H9 (cell line): ENCODE data around the gene C4orf51. TPM values are rescaled to one million over a fixed set of nuclear protein-coding genes. Genes with fewer than 3 reads are reported as not detected.

Source experiments
- DNase-seq: peaks from one replicate; pipeline ENCODE4 v3.0.0-alpha.2; 2017
- H2AFZ ChIP-seq: one replicate; pipeline ENCODE4 v1.6.1; 2013; ENCODE audit warnings: mild to moderate bottlenecking, low read length, control low read depth, moderate library complexity
- H2AK5ac ChIP-seq: 2 replicates; pipeline ENCODE4 v1.6.1; 2013; ENCODE audit warnings: low read length, control low read depth, mixed read lengths; ENCODE audit not compliant: insufficient read length
- H2BK120ac ChIP-seq: one replicate; pipeline ENCODE4 v1.6.1; 2013; ENCODE audit warnings: low read depth, mild to moderate bottlenecking, low read length, control low read depth, inconsistent platforms; ENCODE audit not compliant: poor library complexity, severe bottlenecking
- H2BK12ac ChIP-seq: 2 replicates; pipeline ENCODE4 v1.6.1; 2013; ENCODE audit warnings: low read length, control low read depth, mixed read lengths, low read depth; ENCODE audit not compliant: insufficient read length
- H2BK15ac ChIP-seq: 2 replicates; pipeline ENCODE4 v1.6.1; 2013; ENCODE audit warnings: low read depth, low read length, control low read depth
- H2BK20ac ChIP-seq: one replicate; pipeline ENCODE4 v1.6.1; 2013; ENCODE audit warnings: low read depth, mild to moderate bottlenecking, low read length, control low read depth, inconsistent platforms; ENCODE audit not compliant: poor library complexity, severe bottlenecking
- H2BK5ac ChIP-seq: 2 replicates; pipeline ENCODE4 v1.6.1; 2013; ENCODE audit warnings: low read length, control low read depth, mixed read lengths; ENCODE audit not compliant: insufficient read length
- H3K14ac ChIP-seq: 2 replicates; pipeline ENCODE4 v1.6.1; 2013; ENCODE audit warnings: low read length, control low read depth; ENCODE audit not compliant: insufficient read depth
- H3K18ac ChIP-seq: 2 replicates; pipeline ENCODE4 v1.6.1; 2013; ENCODE audit warnings: low read depth, mild to moderate bottlenecking, mixed read lengths, low read length, control low read depth; ENCODE audit not compliant: insufficient read length
- H3K23ac ChIP-seq: 2 replicates; pipeline ENCODE4 v1.6.1; 2013; ENCODE audit warnings: low read length, control low read depth, mixed read lengths, low read depth; ENCODE audit not compliant: insufficient read length
- H3K23me2 ChIP-seq: 2 replicates; pipeline ENCODE4 v1.6.1; 2013; ENCODE audit warnings: low read depth, mild to moderate bottlenecking, mixed read lengths, low read length, control low read depth; ENCODE audit not compliant: insufficient read length, poor library complexity, severe bottlenecking
- H3K27ac ChIP-seq: 2 replicates; pipeline ENCODE4 v1.5.1; 2013; ENCODE audit warnings: low read length, control low read depth, mixed read lengths, low read depth; ENCODE audit not compliant: insufficient read length
- H3K27me3 ChIP-seq: 2 replicates; pipeline ENCODE4 v1.6.1; 2013; ENCODE audit warnings: low read length, control low read depth, inconsistent platforms; ENCODE audit not compliant: insufficient read depth
- H3K4ac ChIP-seq: 2 replicates; pipeline ENCODE4 v1.6.1; 2013; ENCODE audit warnings: low read depth, mild to moderate bottlenecking, control low read depth, inconsistent platforms, low read length, moderate library complexity
- H3K4me1 ChIP-seq: 2 replicates; pipeline ENCODE4 v1.6.1; 2013; ENCODE audit warnings: low read length, control low read depth, inconsistent platforms; ENCODE audit not compliant: insufficient read depth
- H3K4me2 ChIP-seq: 2 replicates; pipeline ENCODE4 v1.6.1; 2013; ENCODE audit warnings: low read length, control low read depth, mixed read lengths; ENCODE audit not compliant: insufficient read length, insufficient read depth
- H3K56ac ChIP-seq: 2 replicates; pipeline ENCODE4 v1.6.1; 2013; ENCODE audit warnings: low read depth, mild to moderate bottlenecking, mixed read lengths, low read length, control low read depth; ENCODE audit not compliant: insufficient read length
- H3K79me1 ChIP-seq: 2 replicates; pipeline ENCODE4 v1.6.1; 2013; ENCODE audit warnings: low read depth, mild to moderate bottlenecking, moderate library complexity, low read length, control low read depth, inconsistent platforms; ENCODE audit not compliant: insufficient read depth, poor library complexity, severe bottlenecking
- H3K79me2 ChIP-seq: 2 replicates; pipeline ENCODE4 v1.6.1; 2013; ENCODE audit warnings: low read length, control low read depth, inconsistent platforms; ENCODE audit not compliant: insufficient read depth
- H3K9ac ChIP-seq: 2 replicates; pipeline ENCODE4 v1.6.1; 2013; ENCODE audit warnings: low read length, control low read depth, mixed read lengths; ENCODE audit not compliant: insufficient read length; ENCODE audit errors: extremely low read depth
- H3K9me3 ChIP-seq: one replicate; pipeline ENCODE4 v1.6.1; 2013; ENCODE audit warnings: low read depth, low read length, inconsistent platforms; ENCODE audit not compliant: control insufficient read depth
- H3T11ph ChIP-seq: one replicate; pipeline ENCODE4 v1.6.1; 2013; ENCODE audit warnings: mild to moderate bottlenecking, low read length, control low read depth, inconsistent platforms
- H4K20me1 ChIP-seq: one replicate; pipeline ENCODE4 v1.6.1; 2013; ENCODE audit not compliant: control insufficient read depth, insufficient read length, insufficient read depth
- H4K5ac ChIP-seq: 2 replicates; pipeline ENCODE4 v1.6.1; 2013; ENCODE audit warnings: low read depth, mild to moderate bottlenecking, mixed read lengths, low read length, control low read depth; ENCODE audit not compliant: insufficient read length
- H4K8ac ChIP-seq: replicated peaks from 2 replicates; pipeline ENCODE4 v1.6.1; 2013; ENCODE audit warnings: low read length, control low read depth, mixed read lengths, low read depth; ENCODE audit not compliant: insufficient read length
- H4K91ac ChIP-seq: 2 replicates; pipeline ENCODE4 v1.6.1; 2013; ENCODE audit warnings: low read depth, mild to moderate bottlenecking, moderate library complexity, mixed read lengths, low read length, control low read depth; ENCODE audit not compliant: insufficient read length
- H3K27ac Mint-ChIP-seq, 3 experiments: 2 replicates in 2 of 3; 3 replicates in 1 of 3; pipeline ENCODE4 v1.8.0; 2020 to 2021; ENCODE audit warnings: mixed read lengths in 3 of 3, mild to moderate bottlenecking in 1 of 3, moderate library complexity in 1 of 3
- H3K27me3 Mint-ChIP-seq: 2 replicates; pipeline ENCODE4 v1.8.0; 2021; ENCODE audit warnings: low read depth, mild to moderate bottlenecking, moderate library complexity, mixed read lengths
- H3K36me3 Mint-ChIP-seq, 3 experiments: 2 replicates in 2 of 3; 3 replicates in 1 of 3; pipeline ENCODE4 v1.8.0; 2020 to 2021; ENCODE audit warnings: low read depth in 3 of 3, mixed read lengths in 3 of 3; ENCODE audit not compliant: insufficient read depth in 1 of 3
- H3K4me1 Mint-ChIP-seq, 2 experiments: 2 replicates each; pipeline ENCODE4 v1.8.0; 2020; ENCODE audit warnings: mixed read lengths in 2 of 2
- H3K4me3 Mint-ChIP-seq, 2 experiments: 2 replicates in 1 of 2; 3 replicates in 1 of 2; pipeline ENCODE4 v1.8.0; 2020 to 2021; ENCODE audit warnings: mild to moderate bottlenecking in 2 of 2, mixed read lengths in 2 of 2, moderate library complexity in 1 of 2
- H3K9me3 Mint-ChIP-seq, 2 experiments: 2 replicates in 1 of 2; 3 replicates in 1 of 2; pipeline ENCODE4 v1.8.0; 2020; ENCODE audit warnings: mild to moderate bottlenecking in 2 of 2, mixed read lengths in 2 of 2, moderate library complexity in 1 of 2
- WGBS: extraction: QIAGEN DNeasy Blood & Tissue Kit; methylation state at CpG from one replicate; pipeline ENCODE4 v1.1.7; 2013; ENCODE audit warnings: missing lambda C conversion rate, low lambda C conversion rate, mixed read lengths; ENCODE audit not compliant: insufficient read length; ENCODE audit errors: extremely low coverage; 5-methylcytosine and 5-hydroxymethylcytosine counted together
- total RNA-seq: library from RNA; stranded (reverse); gene quantifications from 2 replicates; pipeline ENCODE4 v1.2.1, GENCODE V29; 2021
- TF ChIP-seq, protein P1 (sequence below): fragments of 200-600 bp; sonication (generic); conservative IDR thresholded peaks from 3 replicates; pipeline ENCODE4 v1.8.0; 2021; ENCODE audit warnings: antibody characterized with exemption, mild to moderate bottlenecking

C4orf51 gene
- total RNA-seq, 1 experiment from 2014 or later: 6.0 TPM

DNA sequence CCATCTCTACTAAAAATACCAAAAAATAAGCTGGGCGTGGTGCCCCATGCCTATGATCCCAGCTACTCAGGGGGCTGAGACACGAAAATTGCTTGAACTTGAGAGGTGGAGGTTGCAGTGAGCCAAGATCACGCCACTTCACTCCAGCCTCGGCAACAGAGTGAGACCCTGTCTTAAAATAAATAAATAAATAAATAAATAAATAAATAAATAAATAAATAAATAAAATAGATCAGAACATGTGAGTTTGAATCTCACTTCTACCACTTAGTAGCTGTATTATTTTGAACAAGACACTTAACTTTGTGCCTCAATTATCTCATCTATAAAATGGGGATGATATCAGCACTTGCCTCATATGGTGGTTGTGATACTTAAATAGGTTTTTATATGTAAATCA lies 90.2 kb downstream of the C4orf51 start:
- WGBS: no CpG with 5 or more reads among the region's 4 CpGs
- Histone ChIP-seq H3K79me1 (no peaks in the 10 kb centered on the region), H3K27ac (no peak overlapping the region), H3K23me2 (no peaks in the 10 kb centered on the region), H2AK5ac (no peak overlapping the region), H3K23ac (no peak overlapping the region), H2BK15ac (no peak overlapping the region), H2BK12ac (no peak overlapping the region), H3K4me2 (no peak overlapping the region), H4K91ac (no peak overlapping the region), H2BK120ac (no peak overlapping the region), H3K56ac (no peak overlapping the region), H4K5ac (no peak overlapping the region), H3K4me1 (no peaks in the 10 kb centered on the region), H3T11ph (no peak overlapping the region), H3K27me3 (no peaks in the 10 kb centered on the region), H3K79me2 (no peaks in the 10 kb centered on the region), H4K20me1 (peaks cover 3% of the 10 kb centered on the region), H3K18ac (no peak overlapping the region), H3K4ac (no peak overlapping the region), H3K14ac (no peak overlapping the region), H2AFZ (no peak overlapping the region), H2BK20ac (no peak overlapping the region), H3K9ac (no peak overlapping the region), H3K9me3 (no peaks in the 10 kb centered on the region), H2BK5ac (no peak overlapping the region), H4K8ac (no peak overlapping the region)
- Mint-ChIP-seq H3K9me3 (no peaks in the 10 kb centered on the region), H3K36me3 (peaks cover 30 to 66% (median 58%) of the 10 kb centered on the region in 3 experiments), H3K4me1 (no peaks in the 10 kb centered on the region), H3K27me3 (no peaks in the 10 kb centered on the region), H3K27ac (no peak overlapping the region), H3K4me3 (no peak overlapping the region)
- DNase-seq: no peak
- TF ChIP-seq, protein P1, sequence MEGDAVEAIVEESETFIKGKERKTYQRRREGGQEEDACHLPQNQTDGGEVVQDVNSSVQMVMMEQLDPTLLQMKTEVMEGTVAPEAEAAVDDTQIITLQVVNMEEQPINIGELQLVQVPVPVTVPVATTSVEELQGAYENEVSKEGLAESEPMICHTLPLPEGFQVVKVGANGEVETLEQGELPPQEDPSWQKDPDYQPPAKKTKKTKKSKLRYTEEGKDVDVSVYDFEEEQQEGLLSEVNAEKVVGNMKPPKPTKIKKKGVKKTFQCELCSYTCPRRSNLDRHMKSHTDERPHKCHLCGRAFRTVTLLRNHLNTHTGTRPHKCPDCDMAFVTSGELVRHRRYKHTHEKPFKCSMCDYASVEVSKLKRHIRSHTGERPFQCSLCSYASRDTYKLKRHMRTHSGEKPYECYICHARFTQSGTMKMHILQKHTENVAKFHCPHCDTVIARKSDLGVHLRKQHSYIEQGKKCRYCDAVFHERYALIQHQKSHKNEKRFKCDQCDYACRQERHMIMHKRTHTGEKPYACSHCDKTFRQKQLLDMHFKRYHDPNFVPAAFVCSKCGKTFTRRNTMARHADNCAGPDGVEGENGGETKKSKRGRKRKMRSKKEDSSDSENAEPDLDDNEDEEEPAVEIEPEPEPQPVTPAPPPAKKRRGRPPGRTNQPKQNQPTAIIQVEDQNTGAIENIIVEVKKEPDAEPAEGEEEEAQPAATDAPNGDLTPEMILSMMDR: no peak
